Prostate gland (tissue), 2 donors: ENCODE results near the gene IGDCC3.
A peak's percentile ranks its signal among the peaks of the same experiment; 100 is the strongest.

Experiments
- CTCF ChIP-seq, 4 experiments: fragments of 200-600 bp in 2 of 4; fragments of 450-650 bp in 2 of 4; sonication (generic) in 2 of 4; IDR thresholded peaks; 1 replicate in 3 of 4; 2 replicates in 1 of 4; pipeline ENCODE4 v1.5.1; 2016 to 2019; ENCODE audit warnings: antibody characterized with exemption in 4 of 4, mild to moderate bottlenecking in 2 of 4, moderate library complexity in 2 of 4
- POLR2A ChIP-seq: fragments of 450-650 bp; IDR thresholded peaks from one replicate; pipeline ENCODE4 v1.6.1; 2016; ENCODE audit warnings: antibody characterized with exemption, mild to moderate bottlenecking
- POLR2AphosphoS5 ChIP-seq: sonication (generic); formaldehyde crosslinking; IDR thresholded peaks from one replicate; pipeline ENCODE4 v1.6.1; 2017; ENCODE audit warnings: antibody characterized with exemption

GRCh38 chr15:65318870-65319356, 58.9 kb downstream of the IGDCC3 start:
- TF ChIP-seq CTCF (IDR thresholded peaks at IDR 0.05) (peak; percentile 50 to 97 (median 94)), POLR2AphosphoS5 (peak; percentile 40), POLR2A (no peak)
